ENCODE results near the gene STAB1. TPM values are rescaled to one million over a fixed set of nuclear protein-coding genes. Genes with fewer than 3 reads are reported as not detected.

Gene STAB1
- total RNA-seq, 1 donor from 2014 or later = 866 TPM

- H3K4me3 Mint-ChIP-seq (ENCODE audit: unreplicated experiment) = no peak overlapping the region
- no peak for DNase-seq (ENCODE audit: low spot score)
- TF ChIP-seq CTCF (IDR thresholded peaks at IDR 0.05; ENCODE audit: unreplicated experiment) = no peak
- no peak overlapping the region for H3K27ac Mint-ChIP-seq (ENCODE audit: unreplicated experiment)
- H3K9me3 Mint-ChIP-seq (ENCODE audit: unreplicated experiment) = no peaks in the 10 kb centered on the region
- no peaks in the 10 kb centered on the region for H3K27me3 Mint-ChIP-seq (ENCODE audit: unreplicated experiment)
- H3K4me1 Mint-ChIP-seq (ENCODE audit: unreplicated experiment) = no peaks in the 10 kb centered on the region
- H3K36me3 Mint-ChIP-seq (ENCODE audit: low read depth, unreplicated experiment) = peaks cover 8% of the 10 kb centered on the region
These were observed 51.2 kb downstream of the STAB1 start for GRCh38 chr3:52546111-52546901.

- H3K27me3 Mint-ChIP-seq (ENCODE audit: unreplicated experiment) = no peaks in the 10 kb centered on the region
- no peaks in the 10 kb centered on the region for H3K4me1 Mint-ChIP-seq (ENCODE audit: unreplicated experiment)
- H3K36me3 Mint-ChIP-seq (ENCODE audit: low read depth, unreplicated experiment) = peaks cover 10% of the 10 kb centered on the region
- no peak for DNase-seq (ENCODE audit: low spot score)
- H3K27ac Mint-ChIP-seq (ENCODE audit: unreplicated experiment) = no peak overlapping the region
- no peak for TF ChIP-seq CTCF (IDR thresholded peaks at IDR 0.05; ENCODE audit: unreplicated experiment)
- H3K4me3 Mint-ChIP-seq (ENCODE audit: unreplicated experiment) = no peak overlapping the region
- no peaks in the 10 kb centered on the region for H3K9me3 Mint-ChIP-seq (ENCODE audit: unreplicated experiment)
These were observed 52.0 kb downstream of the STAB1 start for GRCh38 chr3:52547143-52547542.

- Mint-ChIP-seq H3K36me3 (ENCODE audit: low read depth, unreplicated experiment) (peaks cover 17% of the 10 kb centered on the region), H3K4me1 (ENCODE audit: unreplicated experiment) (no peaks in the 10 kb centered on the region), H3K27me3 (ENCODE audit: unreplicated experiment) (no peaks in the 10 kb centered on the region), H3K27ac (ENCODE audit: unreplicated experiment) (no peak overlapping the region), H3K9me3 (ENCODE audit: unreplicated experiment) (no peaks in the 10 kb centered on the region), H3K4me3 (ENCODE audit: unreplicated experiment) (no peak overlapping the region)
- no peak for DNase-seq (ENCODE audit: low spot score)
- no peak for TF ChIP-seq CTCF (IDR thresholded peaks at IDR 0.05; ENCODE audit: unreplicated experiment)
These were observed 56.0 kb downstream of the STAB1 start for GRCh38 chr3:52551118-52551517.

GRCh38 chr3:52552089-52552488 lies 57.0 kb downstream of the STAB1 start:
- no peaks in the 10 kb centered on the region for H3K27me3 Mint-ChIP-seq (ENCODE audit: unreplicated experiment)
- no peak for DNase-seq (ENCODE audit: low spot score)
- peaks cover 17% of the 10 kb centered on the region for H3K36me3 Mint-ChIP-seq (ENCODE audit: low read depth, unreplicated experiment)
- H3K27ac Mint-ChIP-seq (ENCODE audit: unreplicated experiment) = no peak overlapping the region
- no peaks in the 10 kb centered on the region for H3K4me1 Mint-ChIP-seq (ENCODE audit: unreplicated experiment)
- peak overlapping the region; percentile 67 for H3K4me3 Mint-ChIP-seq (ENCODE audit: unreplicated experiment)
- no peak for TF ChIP-seq CTCF (IDR thresholded peaks at IDR 0.05; ENCODE audit: unreplicated experiment)
- no peaks in the 10 kb centered on the region for H3K9me3 Mint-ChIP-seq (ENCODE audit: unreplicated experiment)

- no peaks in the 10 kb centered on the region for H3K4me1 Mint-ChIP-seq (ENCODE audit: unreplicated experiment)
- peaks cover 24% of the 10 kb centered on the region for H3K36me3 Mint-ChIP-seq (ENCODE audit: low read depth, unreplicated experiment)
- no peaks in the 10 kb centered on the region for H3K9me3 Mint-ChIP-seq (ENCODE audit: unreplicated experiment)
- no peak for DNase-seq (ENCODE audit: low spot score)
- no peak overlapping the region for H3K4me3 Mint-ChIP-seq (ENCODE audit: unreplicated experiment)
- no peak for TF ChIP-seq CTCF (IDR thresholded peaks at IDR 0.05; ENCODE audit: unreplicated experiment)
- no peaks in the 10 kb centered on the region for H3K27me3 Mint-ChIP-seq (ENCODE audit: unreplicated experiment)
- no peak overlapping the region for H3K27ac Mint-ChIP-seq (ENCODE audit: unreplicated experiment)
These were observed 59.1 kb downstream of the STAB1 start for GRCh38 chr3:52554026-52554755.
